Anterior cingulate cortex (tissue), 58 donors: ENCODE data around the gene RGCC.
"Not testable (repeated sequence)": the region's sequence is repeated elsewhere in the genome, so short reads cannot be mapped to it uniquely, and the experiment has no call there.

Experiments used
- DNase-seq, 58 donors: peaks; one replicate each; lab custom pipeline; 2025; lab: John Stamatoyannopoulos, UW

The RGCC gene

GRCh38 chr13:41456768-41457588 lies at the start of gene RGCC:
Gene RGCC (plus strand): TSS chr13:41457550. CDS start chr13:41457708, 158 bp downstream.
- DNase-seq = peak in 54 of 58 donors; percentile 20 to 88 (median 70)

- DNase-seq = no peak
Observed at GRCh38 chr13:41408121-41408520, 49.2 kb upstream of the RGCC start.

- DNase-seq = no peak
Observed at GRCh38 chr13:41408746-41409145, 48.6 kb upstream of the RGCC start.

GRCh38 chr13:41409611-41410010 lies 47.7 kb upstream of the RGCC start:
- DNase-seq = no peak

- no peak for DNase-seq
Observed at GRCh38 chr13:41411060-41411459, 46.3 kb upstream of the RGCC start.

- peak in 22 of 58 donors; percentile 1 to 32 (median 10) for DNase-seq
Observed at GRCh38 chr13:41411522-41411921, 45.8 kb upstream of the RGCC start.

GRCh38 chr13:41413872-41414271 lies 43.5 kb upstream of the RGCC start:
- no peak for DNase-seq

- no peak for DNase-seq
Observed at GRCh38 chr13:41416276-41416675, 41.1 kb upstream of the RGCC start.

- DNase-seq = no peak
Observed at GRCh38 chr13:41418027-41418426, 39.3 kb upstream of the RGCC start.

- DNase-seq = no peak
Observed at GRCh38 chr13:41418731-41419130, 38.6 kb upstream of the RGCC start.

- no peak for DNase-seq
Observed at GRCh38 chr13:41419206-41419605, 38.1 kb upstream of the RGCC start.

GRCh38 chr13:41420146-41420545 lies 37.2 kb upstream of the RGCC start:
- DNase-seq = no peak

GRCh38 chr13:41421330-41421729 lies 36.0 kb upstream of the RGCC start:
- not testable (repeated sequence) for DNase-seq

GRCh38 chr13:41421983-41422382 lies 35.4 kb upstream of the RGCC start:
- DNase-seq = not testable (repeated sequence)

GRCh38 chr13:41423259-41423658 lies 34.1 kb upstream of the RGCC start:
- DNase-seq = not testable (repeated sequence)

- not testable (repeated sequence) for DNase-seq
Observed at GRCh38 chr13:41424675-41425074, 32.7 kb upstream of the RGCC start.

- DNase-seq = no peak
Observed at GRCh38 chr13:41426047-41426446, 31.3 kb upstream of the RGCC start.

GRCh38 chr13:41427666-41428065 lies 29.7 kb upstream of the RGCC start:
- DNase-seq = no peak

- DNase-seq = peak in 26 of 58 donors; percentile 0 to 39 (median 12)
Observed at GRCh38 chr13:41428155-41428554, 29.2 kb upstream of the RGCC start.

- DNase-seq = not testable (repeated sequence)
Observed at GRCh38 chr13:41434030-41434429, 23.3 kb upstream of the RGCC start.

GRCh38 chr13:41434831-41435520 lies 22.4 kb upstream of the RGCC start:
- no peak for DNase-seq

- DNase-seq = no peak
Observed at GRCh38 chr13:41443969-41444368, 13.4 kb upstream of the RGCC start.
